K562 (cell line): ENCODE measurements around the gene TRDMT1. TPM values are rescaled to one million over a fixed set of nuclear protein-coding genes. Genes with fewer than 3 reads are reported as not detected.

ENCODE experiments used
- FOS ChIP-seq: IDR thresholded peaks from 3 replicates; pipeline ENCODE4 v1.6.1; 2011; ENCODE audit not compliant: insufficient read length; ENCODE audit errors: extremely low read depth
- MEIS2 ChIP-seq: fragments of 450-650 bp; IDR thresholded peaks from 2 replicates; pipeline ENCODE4 v1.6.1; 2014; ENCODE audit warnings: mild to moderate bottlenecking; ENCODE audit not compliant: partially characterized antibody
- POLR2H ChIP-seq: IDR thresholded peaks from 2 replicates; pipeline ENCODE4 v1.6.1; 2016; ENCODE audit warnings: missing genetic modification characterization, low read depth, mild to moderate bottlenecking, control low read depth, missing compliant biosample characterization, moderate library complexity
- RBM25 ChIP-seq: fragments of 200-400 bp; formaldehyde crosslinking; IDR thresholded peaks from 2 replicates; pipeline ENCODE4 v1.6.1; 2018; ENCODE audit warnings: low read length, low read depth, moderate library complexity; ENCODE audit not compliant: severe bottlenecking
- SLC30A9 ChIP-seq: fragments of 250-450 bp; sonication (Bioruptor Pico); IDR thresholded peaks from 2 replicates; pipeline ENCODE4 v1.8.0; 2022; ENCODE audit warnings: mild to moderate bottlenecking, moderate library complexity
- TCF7L2 ChIP-seq: fragments of 150-350 bp; IDR thresholded peaks from 2 replicates; pipeline ENCODE4 v1.6.1; 2016; ENCODE audit warnings: low read depth, mild to moderate bottlenecking, low read length, moderate library complexity
- THRAP3 ChIP-seq: fragments of 450-650 bp; IDR thresholded peaks from 2 replicates; pipeline ENCODE4 v1.6.1; 2016; ENCODE audit warnings: mild to moderate bottlenecking, inconsistent platforms, borderline replicate concordance
- ZNF584 ChIP-seq: fragments of 200-800 bp; sonication (Bioruptor generic); IDR thresholded peaks from 2 replicates; pipeline ENCODE4 v1.6.1; 2016; ENCODE audit warnings: low read depth, mild to moderate bottlenecking, missing genetic modification characterization, missing compliant biosample characterization
- polyA plus RNA-seq, 8 experiments: library from polyadenylated mRNA; depleted of rRNA in 4 of 8; stranded (reverse) in 5 of 8; unstranded in 3 of 8; fragments of >200 nt; fragmentation: Nextera tagmentation in 2 of 8; fragmentation: Illumina TruSeq in 1 of 8; extraction: Ambion mirVana in 2 of 8; extraction: Trizol in 1 of 8; gene quantifications; 2 replicates each; pipeline versions ENCODE4 v1.2.1 to v1.2.3, GENCODE V29; 2011 to 2014; ENCODE audit warnings: inconsistent platforms in 1 of 8, missing spikeins in 1 of 8
- total RNA-seq, 7 experiments: library from RNA; depleted of rRNA in 6 of 7; stranded (reverse); fragments of >200 nt in 6 of 7; fragmentation: Illumina TruSeq in 2 of 7; extraction: Trizol in 2 of 7; gene quantifications; 2 replicates each; pipeline versions ENCODE4 v1.2.1 to v1.2.3, GENCODE V29; 2011 to 2021; ENCODE audit warnings: low replicate concordance in 1 of 7
- TF ChIP-seq, protein P1 (sequence below), 2 experiments: fragments of 200-800 bp in 1 of 2; sonication (Bioruptor generic) in 1 of 2; sonication (generic) in 1 of 2; formaldehyde crosslinking in 1 of 2; IDR thresholded peaks in 1 of 2; conservative IDR thresholded peaks in 1 of 2; 2 replicates each; pipeline versions ENCODE4 v1.5.0 to v1.6.1; 2016 to 2020; ENCODE audit warnings: missing compliant biosample characterization in 1 of 2, missing genetic modification characterization in 1 of 2, missing genetic modification reagents in 1 of 2
- TF ChIP-seq, protein P2 (sequence below): fragments of 450-650 bp; IDR thresholded peaks from 2 replicates; pipeline ENCODE4 v1.6.1; 2017; ENCODE audit warnings: antibody characterized with exemption
- TF ChIP-seq, protein P3 (sequence below): sonication (generic); formaldehyde crosslinking; IDR thresholded peaks from 2 replicates; pipeline ENCODE4 v1.8.1; 2023; ENCODE audit warnings: mild to moderate bottlenecking, missing genetic modification reagents
- TF ChIP-seq, protein P4 (sequence below): fragments of 450-650 bp; IDR thresholded peaks from 2 replicates; pipeline ENCODE4 v1.6.1; 2016; ENCODE audit warnings: missing biosample characterization, missing genetic modification characterization

Gene TRDMT1
- total and polyA plus RNA-seq, 9 of the 15 experiments (the other 6 are each of a cell fraction or from before 2014, with no cell fraction given): 5.4 to 12.6 (median 9.3) TPM

DNA sequence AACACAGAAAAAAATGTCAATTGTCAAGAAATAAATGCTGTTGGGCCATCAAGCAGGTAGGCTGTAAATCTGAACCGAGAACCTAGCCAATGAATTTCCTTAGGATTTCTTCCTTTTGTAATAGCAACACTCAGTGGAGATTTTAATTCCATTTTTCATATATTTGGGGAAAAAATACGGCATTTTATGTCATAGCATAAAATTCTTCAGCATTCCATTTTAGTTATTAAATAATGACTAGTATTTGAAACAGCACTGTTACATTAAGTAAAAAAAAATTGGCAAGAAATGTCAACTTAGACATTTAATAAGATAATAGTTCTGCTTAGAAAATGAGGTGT is 14.3 kb upstream of the TRDMT1 start (continued):
- TF ChIP-seq ZNF584 (CRISPR knock-in tag) (no peak), POLR2H (tag) (peak; percentile 62; the same call in 1 of the 2 replicates), THRAP3 (peak; percentile 80; the same call in 1 of the 2 replicates), MEIS2 (no peak), RBM25 (peak; percentile 45), FOS (no peak), SLC30A9 (CRISPR knock-in tag) (no peak), TCF7L2 (no peak)
- TF ChIP-seq, protein P1, sequence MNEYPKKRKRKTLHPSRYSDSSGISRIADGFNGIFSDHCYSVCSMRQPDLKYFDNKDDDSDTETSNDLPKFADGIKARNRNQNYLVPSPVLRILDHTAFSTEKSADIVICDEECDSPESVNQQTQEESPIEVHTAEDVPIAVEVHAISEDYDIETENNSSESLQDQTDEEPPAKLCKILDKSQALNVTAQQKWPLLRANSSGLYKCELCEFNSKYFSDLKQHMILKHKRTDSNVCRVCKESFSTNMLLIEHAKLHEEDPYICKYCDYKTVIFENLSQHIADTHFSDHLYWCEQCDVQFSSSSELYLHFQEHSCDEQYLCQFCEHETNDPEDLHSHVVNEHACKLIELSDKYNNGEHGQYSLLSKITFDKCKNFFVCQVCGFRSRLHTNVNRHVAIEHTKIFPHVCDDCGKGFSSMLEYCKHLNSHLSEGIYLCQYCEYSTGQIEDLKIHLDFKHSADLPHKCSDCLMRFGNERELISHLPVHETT (CRISPR knock-in tag; conservative IDR thresholded peaks at IDR 0.05 in 1 of 2, IDR thresholded peaks at IDR 0.05 in 1 of 2): no peak; a peak in 1 of 4 replicates
- TF ChIP-seq, protein P2, sequence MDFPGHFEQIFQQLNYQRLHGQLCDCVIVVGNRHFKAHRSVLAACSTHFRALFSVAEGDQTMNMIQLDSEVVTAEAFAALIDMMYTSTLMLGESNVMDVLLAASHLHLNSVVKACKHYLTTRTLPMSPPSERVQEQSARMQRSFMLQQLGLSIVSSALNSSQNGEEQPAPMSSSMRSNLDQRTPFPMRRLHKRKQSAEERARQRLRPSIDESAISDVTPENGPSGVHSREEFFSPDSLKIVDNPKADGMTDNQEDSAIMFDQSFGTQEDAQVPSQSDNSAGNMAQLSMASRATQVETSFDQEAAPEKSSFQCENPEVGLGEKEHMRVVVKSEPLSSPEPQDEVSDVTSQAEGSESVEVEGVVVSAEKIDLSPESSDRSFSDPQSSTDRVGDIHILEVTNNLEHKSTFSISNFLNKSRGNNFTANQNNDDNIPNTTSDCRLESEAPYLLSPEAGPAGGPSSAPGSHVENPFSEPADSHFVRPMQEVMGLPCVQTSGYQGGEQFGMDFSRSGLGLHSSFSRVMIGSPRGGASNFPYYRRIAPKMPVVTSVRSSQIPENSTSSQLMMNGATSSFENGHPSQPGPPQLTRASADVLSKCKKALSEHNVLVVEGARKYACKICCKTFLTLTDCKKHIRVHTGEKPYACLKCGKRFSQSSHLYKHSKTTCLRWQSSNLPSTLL: no peak
- TF ChIP-seq, protein P3, sequence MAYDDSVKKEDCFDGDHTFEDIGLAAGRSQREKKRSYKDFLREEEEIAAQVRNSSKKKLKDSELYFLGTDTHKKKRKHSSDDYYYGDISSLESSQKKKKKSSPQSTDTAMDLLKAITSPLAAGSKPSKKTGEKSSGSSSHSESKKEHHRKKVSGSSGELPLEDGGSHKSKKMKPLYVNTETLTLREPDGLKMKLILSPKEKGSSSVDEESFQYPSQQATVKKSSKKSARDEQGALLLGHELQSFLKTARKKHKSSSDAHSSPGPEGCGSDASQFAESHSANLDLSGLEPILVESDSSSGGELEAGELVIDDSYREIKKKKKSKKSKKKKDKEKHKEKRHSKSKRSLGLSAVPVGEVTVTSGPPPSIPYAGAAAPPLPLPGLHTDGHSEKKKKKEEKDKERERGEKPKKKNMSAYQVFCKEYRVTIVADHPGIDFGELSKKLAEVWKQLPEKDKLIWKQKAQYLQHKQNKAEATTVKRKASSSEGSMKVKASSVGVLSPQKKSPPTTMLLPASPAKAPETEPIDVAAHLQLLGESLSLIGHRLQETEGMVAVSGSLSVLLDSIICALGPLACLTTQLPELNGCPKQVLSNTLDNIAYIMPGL (CRISPR knock-in tag): no peak
- TF ChIP-seq, protein P4, sequence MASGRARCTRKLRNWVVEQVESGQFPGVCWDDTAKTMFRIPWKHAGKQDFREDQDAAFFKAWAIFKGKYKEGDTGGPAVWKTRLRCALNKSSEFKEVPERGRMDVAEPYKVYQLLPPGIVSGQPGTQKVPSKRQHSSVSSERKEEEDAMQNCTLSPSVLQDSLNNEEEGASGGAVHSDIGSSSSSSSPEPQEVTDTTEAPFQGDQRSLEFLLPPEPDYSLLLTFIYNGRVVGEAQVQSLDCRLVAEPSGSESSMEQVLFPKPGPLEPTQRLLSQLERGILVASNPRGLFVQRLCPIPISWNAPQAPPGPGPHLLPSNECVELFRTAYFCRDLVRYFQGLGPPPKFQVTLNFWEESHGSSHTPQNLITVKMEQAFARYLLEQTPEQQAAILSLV: no peak
